ENCODE data around the gene ASIP. TPM values are rescaled to one million over a fixed set of nuclear protein-coding genes. Genes with fewer than 3 reads are reported as not detected.
"Not testable (repeated sequence)": the region's sequence is repeated elsewhere in the genome, so short reads cannot be mapped to it uniquely, and the experiment has no call there.

The ASIP gene
- total RNA-seq, 1 donor from 2014 or later: not detected

DNA sequence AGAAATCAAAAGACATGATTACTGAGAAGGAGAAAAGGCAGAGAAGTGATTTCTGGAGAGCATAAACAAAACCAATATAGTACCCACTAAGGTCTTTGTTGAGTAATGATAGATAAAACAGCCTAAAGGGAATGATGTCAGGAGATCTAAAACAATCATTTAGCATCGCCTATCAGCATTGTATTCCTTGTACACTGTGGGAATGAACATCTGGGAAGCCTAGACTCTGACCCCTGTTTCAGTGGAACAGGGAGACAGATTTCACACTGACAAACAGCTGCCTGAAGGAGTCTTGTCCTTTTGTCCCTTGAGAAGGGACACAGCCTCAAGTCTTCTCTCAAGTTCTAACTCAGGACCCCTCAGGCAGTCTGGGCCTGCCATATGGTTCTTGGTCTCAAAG is 1.7 kb downstream of the ASIP start:
- DNase-seq (ENCODE audit: low read depth, low spot score): no peak

DNA sequence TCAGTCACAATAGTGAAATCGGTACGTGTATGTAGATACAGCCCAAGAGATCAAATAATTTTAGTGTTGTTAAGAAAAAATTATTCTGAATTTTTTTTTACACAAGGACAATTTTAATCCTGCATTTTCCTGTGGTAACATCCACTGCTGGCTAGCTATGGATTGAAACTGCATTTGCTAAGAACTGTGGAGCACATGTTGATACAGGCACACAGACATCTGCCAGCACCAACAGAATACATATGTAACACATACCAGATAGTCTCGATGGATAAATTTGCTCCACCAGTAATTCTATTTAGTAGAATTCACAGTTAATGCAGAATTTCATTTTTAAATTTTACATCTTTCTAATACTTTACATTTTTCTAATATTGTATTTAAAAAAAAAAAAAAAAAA is 2.2 kb downstream of the ASIP start:
- no peak for DNase-seq (ENCODE audit: low read depth, low spot score)

DNA sequence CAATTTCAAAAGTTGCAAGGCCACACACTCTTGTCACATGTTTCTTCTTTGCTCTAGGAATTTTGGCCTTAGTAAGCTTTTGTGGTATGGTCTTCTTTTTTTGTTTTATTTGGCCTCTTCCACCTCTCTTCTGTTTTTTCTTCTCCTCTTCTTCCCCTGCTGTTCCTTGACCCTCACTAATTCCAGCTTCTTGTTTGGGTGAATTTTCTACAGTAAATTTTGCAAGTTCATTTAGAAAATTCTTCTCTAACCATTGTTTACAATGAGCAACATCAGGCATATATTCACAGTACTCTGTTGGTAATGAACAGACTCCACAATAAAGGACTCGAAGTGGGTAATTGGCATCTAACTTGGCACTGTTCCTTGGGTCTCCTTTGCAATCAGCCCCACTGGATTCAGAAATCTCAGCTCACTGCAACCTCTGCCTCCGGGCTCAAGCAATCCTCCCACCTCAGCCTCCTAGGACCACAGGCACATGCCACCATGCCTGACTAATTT is 5.0 kb downstream of the ASIP start:
- no peak for DNase-seq (ENCODE audit: low read depth, low spot score)

DNA sequence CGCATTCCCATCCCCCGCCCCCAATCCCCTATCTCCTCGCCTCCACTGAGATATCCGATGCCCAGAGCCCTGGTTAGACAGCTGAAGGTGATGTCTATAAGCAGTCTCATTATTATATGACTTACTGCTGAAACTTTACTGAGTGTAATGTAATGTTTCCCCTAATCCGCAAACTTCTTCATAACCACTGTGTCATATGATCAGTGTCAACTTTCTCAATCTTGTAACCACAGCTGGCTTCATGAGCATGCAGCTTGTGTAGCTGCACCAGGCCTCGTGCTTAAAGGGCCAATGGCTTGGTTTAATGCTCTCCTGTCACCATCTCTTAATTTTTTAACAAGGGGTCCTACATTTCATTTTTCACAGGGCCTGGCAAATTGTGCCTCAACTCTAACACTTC is 8.1 kb downstream of the ASIP start:
- DNase-seq (ENCODE audit: low read depth, low spot score): no peak

DNA sequence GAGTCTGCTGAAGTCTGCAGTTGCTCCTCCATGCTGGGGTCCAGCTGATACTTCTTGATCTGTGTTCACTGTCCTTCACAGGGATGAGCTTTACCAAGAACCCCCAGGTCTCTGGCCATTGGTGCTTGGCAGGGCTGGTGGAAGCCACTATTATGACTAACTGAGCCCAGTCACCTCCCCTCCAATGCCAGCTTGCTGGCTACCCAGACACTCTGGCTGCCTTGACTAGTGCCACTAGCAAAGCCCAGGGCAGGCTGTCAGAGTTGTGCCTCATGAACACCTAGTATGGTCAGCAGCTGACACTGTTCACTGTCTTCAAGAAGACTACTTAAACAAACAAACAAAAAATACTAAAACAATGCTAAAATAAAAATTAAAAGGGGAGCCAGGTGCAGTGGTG is 8.8 kb downstream of the ASIP start:
- DNase-seq (ENCODE audit: low read depth, low spot score): no peak

DNA sequence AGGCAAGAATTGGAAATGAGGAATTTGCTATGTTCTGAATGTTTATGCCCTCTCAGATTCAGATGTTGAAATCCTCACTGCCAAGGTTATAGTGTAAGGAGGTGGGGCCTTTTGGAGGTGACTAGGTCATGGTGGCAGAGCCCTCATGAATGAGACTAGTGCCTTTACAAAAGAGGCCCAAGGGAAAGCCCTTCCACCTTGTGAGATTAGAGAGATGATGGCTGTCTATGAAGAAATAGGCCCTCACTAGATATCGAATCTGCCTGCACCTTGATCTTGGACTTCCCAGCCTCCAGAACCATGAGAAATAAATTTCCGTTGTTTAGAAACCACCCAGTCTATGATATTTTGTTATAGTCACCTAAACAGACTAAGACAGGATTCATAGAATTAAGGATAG is 10.4 kb downstream of the ASIP start:
- DNase-seq (ENCODE audit: low read depth, low spot score): no peak

DNA sequence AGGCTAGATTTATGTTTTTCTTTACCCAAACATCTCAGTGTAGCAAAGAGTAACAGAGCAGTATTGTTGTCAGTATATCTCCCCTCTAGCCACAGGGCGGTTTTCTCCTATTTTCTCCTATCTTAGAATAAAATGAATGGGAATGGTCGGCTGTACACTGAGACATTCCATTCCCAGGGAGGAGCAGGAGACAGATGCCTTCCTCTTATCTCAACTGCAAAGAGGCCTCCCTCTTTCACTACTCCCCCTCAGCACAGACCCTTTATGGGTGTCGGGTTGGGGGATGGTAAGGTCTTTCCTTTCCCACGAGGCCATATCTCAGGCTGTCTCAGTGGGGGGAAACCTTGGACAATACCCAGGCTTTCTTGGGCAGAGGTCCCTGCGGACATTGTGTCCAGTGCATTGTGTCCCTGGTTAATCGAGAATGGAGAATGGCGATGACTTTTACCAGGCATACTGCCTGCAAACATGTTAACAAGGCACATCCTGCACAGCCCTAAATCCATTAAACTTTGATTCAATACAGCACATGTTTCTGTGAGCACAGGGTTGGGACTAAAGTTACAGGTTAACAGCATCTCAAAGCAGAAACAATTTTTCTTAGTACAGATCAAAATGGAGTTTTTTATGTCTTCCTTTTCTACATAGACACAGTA is 11.3 kb downstream of the ASIP start:
- DNase-seq (ENCODE audit: low read depth, low spot score): not testable (repeated sequence)

DNA sequence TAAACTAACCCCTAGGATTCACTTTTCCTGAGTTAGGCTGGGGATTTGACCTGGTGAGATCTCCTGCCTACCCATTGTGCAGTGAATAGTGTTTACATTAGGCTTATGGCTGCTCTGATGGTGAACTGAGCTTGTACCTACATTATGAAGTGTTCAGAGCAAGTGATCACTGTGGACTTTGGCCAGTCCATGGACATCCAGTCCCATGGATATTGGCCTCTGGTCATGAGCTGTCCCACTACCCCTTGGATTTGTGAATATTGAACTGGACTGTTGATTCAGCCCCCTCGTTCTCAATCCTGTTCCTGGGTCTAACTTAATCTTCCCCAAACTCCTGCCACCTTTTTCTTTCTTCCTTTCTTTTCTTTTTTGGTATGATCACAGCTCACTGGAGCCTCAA is 13.8 kb downstream of the ASIP start:
- DNase-seq (ENCODE audit: low read depth, low spot score): no peak

DNA sequence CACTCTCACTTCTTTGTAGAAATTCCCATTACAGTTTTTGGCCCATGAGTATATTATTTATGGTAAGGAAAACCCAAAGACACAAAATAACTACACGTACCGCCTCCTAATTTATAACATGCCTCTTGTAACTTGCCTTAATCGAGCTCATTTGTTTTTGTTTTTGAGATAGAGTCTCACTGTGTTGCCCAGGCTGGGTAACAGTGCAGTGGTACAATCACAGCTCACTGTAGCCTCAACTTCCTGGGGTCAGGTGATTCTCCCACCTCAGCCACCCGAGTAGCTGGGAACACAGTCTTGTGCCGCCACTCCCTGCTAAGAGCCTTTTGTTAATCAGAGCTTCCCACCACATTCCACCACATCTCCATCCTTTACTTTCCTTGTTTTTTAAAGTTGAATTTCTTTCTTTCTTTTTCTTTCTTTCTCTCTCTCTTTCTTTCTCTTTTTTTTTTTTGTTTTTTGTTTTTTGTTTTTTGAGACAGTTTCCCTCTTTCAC is 15.5 kb downstream of the ASIP start:
- DNase-seq (ENCODE audit: low read depth, low spot score): no peak

DNA sequence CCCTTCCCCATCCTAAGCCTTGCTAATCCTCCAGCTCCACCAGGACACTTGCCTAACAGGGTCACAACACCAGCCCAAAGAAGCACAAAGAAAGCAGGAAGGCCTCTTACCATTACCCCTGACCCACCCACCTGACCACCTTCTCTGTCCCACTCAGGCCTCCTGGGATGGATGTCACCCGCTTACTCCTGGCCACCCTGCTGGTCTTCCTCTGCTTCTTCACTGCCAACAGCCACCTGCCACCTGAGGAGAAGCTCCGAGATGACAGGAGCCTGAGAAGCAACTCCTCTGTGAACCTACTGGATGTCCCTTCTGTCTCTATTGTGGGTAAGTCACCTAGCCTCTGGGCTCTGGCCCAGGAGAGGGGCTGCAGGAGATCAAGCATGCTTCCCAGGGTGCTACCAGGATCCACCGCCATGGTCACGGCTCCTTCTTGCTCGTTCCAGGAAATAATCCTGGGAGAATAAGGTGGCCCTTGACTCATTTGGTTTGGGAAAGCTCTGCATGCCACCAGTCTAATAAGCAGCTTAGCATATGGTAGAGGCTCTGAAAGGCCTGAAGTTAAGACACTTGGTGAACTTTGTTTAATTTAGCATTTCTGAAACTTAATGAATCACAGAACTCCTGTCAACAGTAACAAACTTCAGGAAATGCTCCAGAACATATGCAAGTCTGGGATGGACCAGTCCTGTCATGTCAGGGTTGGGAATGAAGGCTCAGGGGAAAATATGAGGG is 19.2 kb downstream of the ASIP start:
- no peak for DNase-seq (ENCODE audit: low read depth, low spot score)

DNA sequence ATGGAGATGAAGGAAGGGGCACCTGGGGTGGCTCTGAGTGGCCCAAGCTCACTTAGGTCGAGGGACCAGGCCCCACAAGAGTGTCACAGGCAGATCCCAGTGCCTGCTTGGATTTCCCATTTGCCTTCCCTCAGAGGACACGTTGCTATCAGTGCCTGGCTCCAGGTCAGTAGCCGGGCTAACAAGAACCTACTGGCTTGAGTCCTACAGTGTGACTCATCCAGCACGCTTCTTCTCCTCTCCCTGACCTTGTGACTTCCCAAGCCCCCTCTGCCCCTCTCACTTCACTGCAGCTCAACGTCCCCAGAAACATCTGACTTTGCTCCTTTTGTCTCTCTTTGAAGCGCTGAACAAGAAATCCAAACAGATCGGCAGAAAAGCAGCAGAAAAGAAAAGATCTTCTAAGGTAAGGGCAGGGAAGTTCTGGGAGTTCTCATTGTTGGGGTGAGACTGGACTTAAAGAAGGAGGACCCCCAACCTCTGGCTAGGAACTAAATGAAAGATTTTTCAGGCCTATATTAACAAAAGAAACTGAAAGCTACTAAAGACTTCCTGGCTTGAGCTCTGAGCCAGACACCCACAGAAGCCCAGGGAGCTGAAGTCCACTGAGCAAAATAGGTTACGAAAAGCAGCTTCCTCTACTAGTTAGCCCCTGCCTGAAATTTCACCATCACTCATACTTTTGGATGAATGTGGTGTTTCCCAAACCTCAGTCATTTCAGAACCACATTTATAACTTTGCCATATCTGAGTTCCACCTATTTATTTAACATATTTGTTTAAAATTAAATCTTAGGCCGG is 21.5 kb downstream of the ASIP start:
- DNase-seq (ENCODE audit: low read depth, low spot score): no peak

DNA sequence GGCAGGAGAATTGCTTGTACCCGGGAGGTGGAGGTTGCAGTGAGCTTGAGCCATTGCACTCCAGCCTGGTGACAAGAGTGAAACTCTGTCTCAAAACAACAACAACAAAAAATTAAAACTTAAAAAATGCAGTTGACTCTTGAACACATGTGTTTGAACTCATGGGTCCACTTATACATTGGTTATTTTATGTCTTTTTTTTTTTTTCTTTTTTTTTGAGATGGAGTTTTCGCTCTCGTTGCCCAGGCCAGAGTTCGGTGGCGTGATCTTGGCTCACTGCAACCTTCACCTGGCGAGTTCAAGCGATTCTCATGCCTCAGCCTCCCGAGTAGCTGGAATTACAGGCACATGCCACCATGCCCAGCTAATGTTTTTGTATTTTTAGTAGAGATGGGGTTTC is 22.2 kb downstream of the ASIP start:
- not testable (repeated sequence) for DNase-seq (ENCODE audit: low read depth, low spot score)

DNA sequence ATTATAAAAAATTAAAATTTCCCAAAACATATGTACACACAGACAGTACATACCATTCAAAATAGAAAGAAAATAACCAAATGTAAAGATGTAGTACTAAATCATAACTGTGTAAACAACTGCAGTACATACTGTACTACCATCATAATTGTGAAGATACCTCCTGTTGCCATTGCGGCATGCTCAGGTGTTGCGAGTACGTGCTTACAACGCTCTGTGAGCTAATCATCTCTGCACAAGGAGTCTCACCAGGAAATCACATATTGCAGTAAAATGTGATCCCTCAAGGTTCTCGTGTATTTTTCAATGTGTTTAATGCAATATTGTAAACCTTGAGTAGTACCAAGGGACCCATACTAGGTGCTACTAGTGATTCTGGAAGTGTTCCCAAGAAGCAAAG is 22.9 kb downstream of the ASIP start:
- DNase-seq (ENCODE audit: low read depth, low spot score): no peak

DNA sequence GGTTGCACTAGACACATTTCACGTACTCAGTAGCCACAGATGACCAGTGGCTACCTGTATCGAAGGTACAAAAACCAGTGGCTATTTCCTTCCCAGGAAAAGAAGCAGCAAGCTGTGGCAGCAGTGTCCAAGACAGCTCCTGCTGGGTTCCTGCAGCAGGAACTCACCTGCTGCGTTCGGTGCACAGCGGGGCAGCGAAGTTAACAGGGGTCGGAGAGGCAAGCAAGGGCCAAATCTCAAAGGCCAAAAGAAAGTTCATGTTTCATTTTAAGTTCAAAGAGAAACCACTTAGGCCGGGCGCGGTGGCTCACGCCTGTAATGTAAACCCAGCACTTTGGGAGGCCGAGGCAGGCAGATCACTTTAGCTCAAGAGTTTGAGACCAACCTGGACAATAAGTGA is 26.9 kb downstream of the ASIP start:
- DNase-seq (ENCODE audit: low read depth, low spot score): no peak

DNA sequence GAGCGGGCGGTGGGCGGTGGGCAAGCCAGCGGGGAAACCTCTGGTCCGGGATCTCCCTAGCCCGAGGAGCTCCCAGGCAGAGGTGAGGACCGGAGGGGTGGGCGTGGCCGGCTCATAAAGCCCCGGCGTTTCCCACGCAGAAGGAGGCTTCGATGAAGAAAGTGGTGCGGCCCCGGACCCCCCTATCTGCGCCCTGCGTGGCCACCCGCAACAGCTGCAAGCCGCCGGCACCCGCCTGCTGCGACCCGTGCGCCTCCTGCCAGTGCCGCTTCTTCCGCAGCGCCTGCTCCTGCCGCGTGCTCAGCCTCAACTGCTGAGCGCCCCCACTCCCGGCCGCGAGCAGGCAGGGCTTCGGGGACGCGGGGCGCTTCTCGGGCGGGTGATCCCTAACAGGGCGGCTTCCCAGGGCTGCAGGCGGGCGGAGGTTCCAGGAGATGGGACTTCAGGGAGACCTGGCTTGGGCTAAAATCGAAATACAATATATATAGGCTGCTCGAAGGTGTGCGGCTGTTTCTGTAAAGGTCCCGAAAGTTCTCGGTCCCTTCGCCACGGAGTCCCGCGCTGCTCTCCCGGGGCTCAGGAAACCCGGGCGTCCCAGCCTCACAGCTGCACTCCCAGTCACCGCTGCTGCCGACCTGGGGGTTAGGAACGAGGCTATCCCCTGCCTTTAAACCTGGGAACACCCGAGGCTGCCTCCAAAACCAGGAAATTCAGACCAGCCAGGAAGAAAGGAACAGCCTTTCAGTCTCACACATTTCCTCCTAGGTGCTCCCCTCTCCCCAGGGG is 27.8 kb downstream of the ASIP start:
- DNase-seq (ENCODE audit: low read depth, low spot score): no peak

DNA sequence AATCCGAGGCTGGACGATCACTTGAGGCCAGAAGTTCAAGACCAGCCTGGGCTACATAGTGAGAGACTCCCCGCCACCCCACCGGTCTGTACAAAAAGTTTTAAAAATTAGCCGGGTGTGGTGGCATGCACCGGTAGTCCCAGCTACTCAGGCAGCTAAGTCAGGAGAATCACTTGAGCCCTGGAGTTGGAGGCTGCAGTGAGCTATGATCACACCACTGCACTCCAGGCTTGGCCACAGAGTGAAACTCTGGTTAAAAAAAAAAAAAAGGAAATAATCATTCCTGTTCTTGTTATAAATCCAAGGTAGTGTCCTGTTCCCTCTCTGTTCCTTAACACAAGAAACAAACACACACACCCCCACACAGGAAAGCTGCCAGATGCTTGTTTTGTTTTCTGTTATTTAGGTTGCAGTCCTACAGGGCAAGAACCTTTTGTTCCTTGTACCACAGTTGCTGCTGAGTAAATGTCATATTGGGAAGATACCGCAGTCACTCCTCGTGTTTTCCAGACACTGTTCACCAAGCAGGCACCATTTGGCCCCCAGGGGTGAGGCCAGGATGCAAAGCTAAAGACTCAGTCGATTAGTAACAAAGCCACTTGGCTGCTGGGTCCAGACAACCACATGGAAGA is 28.9 kb downstream of the ASIP start:
- DNase-seq (ENCODE audit: low read depth, low spot score): no peak

DNA sequence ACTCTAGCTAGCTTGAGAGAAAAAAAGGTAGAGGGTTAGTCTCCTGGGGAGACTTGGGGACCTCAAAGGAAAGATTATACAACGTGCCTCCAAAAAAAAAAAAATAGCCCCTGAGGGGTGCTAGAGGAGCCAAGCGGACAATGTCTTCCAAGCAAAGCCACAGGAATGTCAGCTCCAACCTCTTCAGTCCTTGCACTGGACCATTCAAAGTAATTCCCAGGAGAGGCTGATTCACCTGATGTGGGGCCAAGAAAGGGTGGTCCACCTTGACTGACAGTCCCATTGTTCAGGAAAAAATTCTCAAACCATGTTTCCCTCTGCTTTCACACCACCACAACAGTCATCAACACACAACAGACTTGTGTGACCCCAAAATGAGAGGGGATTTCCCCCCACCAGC is 30.7 kb downstream of the ASIP start:
- no peak for DNase-seq (ENCODE audit: low read depth, low spot score)

DNA sequence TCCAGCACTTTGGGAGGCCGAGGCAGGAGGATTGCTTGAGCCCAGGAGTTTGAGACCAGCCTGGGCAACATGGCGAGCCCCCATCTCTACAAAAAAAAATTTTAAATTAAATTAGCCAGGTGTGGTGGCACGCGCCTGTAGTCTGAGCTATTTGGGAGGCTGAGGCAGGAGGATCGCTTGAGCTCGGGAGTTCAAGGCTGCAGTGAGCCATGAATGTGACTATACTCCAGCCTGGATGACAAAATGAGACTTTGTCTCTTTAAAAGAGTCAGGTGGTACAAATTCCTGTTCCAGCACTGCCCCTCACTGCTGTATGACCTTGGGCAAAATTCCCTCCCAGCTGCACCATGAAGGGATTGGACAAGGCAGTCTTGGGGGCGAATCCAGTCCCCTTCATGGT is 33.5 kb downstream of the ASIP start:
- DNase-seq (ENCODE audit: low read depth, low spot score): no peak

DNA sequence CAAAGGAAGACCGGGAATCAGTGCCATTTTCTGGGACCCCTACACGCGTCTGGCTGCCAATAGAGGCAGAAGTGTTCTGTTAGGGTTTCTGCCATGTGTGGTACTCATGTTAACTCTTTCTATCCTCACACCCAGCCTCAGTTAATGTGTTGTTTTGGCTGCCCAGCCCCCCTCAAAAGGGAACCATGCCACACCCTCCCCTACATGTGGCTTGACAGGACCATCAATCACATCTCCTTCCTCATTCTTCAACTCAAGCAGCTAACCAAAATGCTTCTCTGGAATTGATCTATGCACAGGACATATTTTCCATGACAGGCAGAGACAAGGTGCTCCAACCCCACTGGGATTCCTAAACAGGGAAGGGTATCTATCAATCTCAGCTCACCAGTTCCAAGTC is 40.0 kb downstream of the ASIP start:
- DNase-seq (ENCODE audit: low read depth, low spot score): no peak

DNA sequence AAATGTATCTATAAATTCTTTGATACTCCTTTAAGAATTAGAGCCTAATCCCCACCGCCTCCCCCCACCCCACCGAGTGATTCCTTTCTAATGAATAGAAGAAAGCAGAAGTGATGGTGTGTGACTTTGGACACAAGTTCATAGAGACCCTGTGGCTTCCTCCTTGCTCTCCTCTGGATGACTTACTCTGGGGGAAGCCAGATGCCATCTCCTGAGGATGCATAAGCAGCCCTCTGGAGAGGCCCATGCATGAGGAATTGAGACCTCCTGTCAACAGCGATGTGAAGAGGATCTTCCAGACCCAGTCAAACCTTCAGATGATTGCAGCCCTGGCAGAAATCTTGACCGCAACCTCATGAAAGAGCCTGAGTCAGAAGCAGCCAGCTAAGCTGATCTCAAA is 40.8 kb downstream of the ASIP start:
- no peak for DNase-seq (ENCODE audit: low read depth, low spot score)

DNA sequence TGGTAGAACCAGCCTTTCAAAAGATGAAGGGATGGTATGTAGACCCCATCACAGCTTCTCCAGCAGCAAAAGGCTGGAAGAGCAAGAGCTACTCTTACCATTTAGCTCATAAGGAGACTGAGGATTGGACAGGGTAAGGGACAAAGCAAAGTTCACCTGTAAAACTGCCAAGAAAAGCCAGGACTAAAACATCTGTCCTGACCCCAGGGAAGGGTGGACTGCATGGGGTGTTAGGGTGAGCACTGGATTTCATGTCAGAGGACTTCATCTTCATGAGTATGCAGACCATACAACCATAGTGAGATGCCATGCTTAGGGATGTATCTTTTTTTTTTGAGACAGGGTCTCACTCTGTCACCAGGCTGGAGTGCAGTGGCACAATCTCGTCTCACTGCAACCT is 42.6 kb downstream of the ASIP start:
- no peak for DNase-seq (ENCODE audit: low read depth, low spot score)

Measured in pulmonary artery endothelial cell (primary cell).